HepG2 (cell line): ENCODE measurements around the gene ETS1.

Experiments
- EZH2 ChIP-seq: conservative IDR thresholded peaks from 2 replicates; pipeline ENCODE4 v1.6.1; 2012; ENCODE audit warnings: mild to moderate bottlenecking, low read depth, low read length, moderate library complexity
- KLF16 ChIP-seq, 2 experiments: sonication (generic) in 1 of 2; formaldehyde crosslinking in 1 of 2; IDR thresholded peaks; 2 replicates each; pipeline versions ENCODE4 v1.6.1 to v1.8.0; 2016 to 2023; ENCODE audit warnings: missing genetic modification reagents in 2 of 2, missing compliant biosample characterization in 1 of 2
- POLR2AphosphoS5 ChIP-seq: IDR thresholded peaks from 2 replicates; pipeline ENCODE4 v1.6.1; 2012; ENCODE audit warnings: low read depth, low read length
- PTBP1 ChIP-seq: fragments of 200-400 bp; formaldehyde crosslinking; IDR thresholded peaks from 2 replicates; pipeline ENCODE4 v1.6.1; 2018; ENCODE audit warnings: low read length, low read depth; ENCODE audit not compliant: poor library complexity, severe bottlenecking
- SAFB2 ChIP-seq: sonication (generic); formaldehyde crosslinking; IDR thresholded peaks from 2 replicates; pipeline ENCODE4 v1.5.1; 2020; ENCODE audit warnings: missing genetic modification reagents, low read depth, mild to moderate bottlenecking, borderline replicate concordance
- SMAD1 ChIP-seq: sonication (generic); formaldehyde crosslinking; IDR thresholded peaks from 2 replicates; pipeline ENCODE4 v1.4.0; 2020; ENCODE audit warnings: missing genetic modification reagents, low read depth, mild to moderate bottlenecking, borderline replicate concordance
- ZFP36L1 ChIP-seq: sonication (generic); formaldehyde crosslinking; IDR thresholded peaks from 2 replicates; pipeline ENCODE4 v1.8.0; 2022; ENCODE audit warnings: mild to moderate bottlenecking, missing genetic modification reagents, moderate library complexity
- ZNF629 ChIP-seq: sonication (generic); formaldehyde crosslinking; conservative IDR thresholded peaks from 2 replicates; pipeline ENCODE4 v1.5.0; 2020; ENCODE audit warnings: missing genetic modification reagents
- TF ChIP-seq, protein P1 (sequence below): sonication (generic); formaldehyde crosslinking; IDR thresholded peaks from 2 replicates; pipeline ENCODE4 v1.5.0; 2020; ENCODE audit warnings: mild to moderate bottlenecking, missing genetic modification reagents, moderate library complexity
- TF ChIP-seq, protein P2 (sequence below): sonication (generic); formaldehyde crosslinking; IDR thresholded peaks from 2 replicates; pipeline ENCODE4 v1.9.0; 2022; ENCODE audit warnings: missing genetic modification reagents, mild to moderate bottlenecking, borderline replicate concordance
- TF ChIP-seq, protein P3 (sequence below): IDR thresholded peaks from 2 replicates; pipeline ENCODE4 v1.6.1; 2012; ENCODE audit warnings: low read length, improper control_type of control experiment
- TF ChIP-seq, protein P4 (sequence below): sonication (generic); formaldehyde crosslinking; IDR thresholded peaks from 2 replicates; pipeline ENCODE4 v1.4.0; 2020; ENCODE audit warnings: missing genetic modification reagents

DNA sequence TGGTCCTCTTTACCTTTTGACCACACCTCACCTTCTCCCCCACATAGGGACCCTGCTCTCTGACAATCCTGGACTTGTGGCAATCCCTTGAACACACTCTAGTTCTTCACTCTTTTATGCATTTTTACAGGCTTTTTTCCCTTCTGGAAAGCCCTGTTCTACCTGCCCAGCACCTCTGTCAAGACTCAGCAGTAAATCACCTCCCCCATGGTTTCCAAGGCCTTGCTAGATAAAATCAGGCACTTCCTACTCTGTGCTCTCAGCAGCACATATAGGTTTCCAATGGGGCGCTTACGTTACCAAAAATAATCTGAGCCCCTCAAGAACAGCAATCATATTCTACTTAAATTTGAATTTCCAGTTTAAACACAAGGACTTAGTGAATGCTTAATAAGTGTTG, 53.9 kb downstream of the ETS1 start:
- TF ChIP-seq POLR2AphosphoS5: no peak
- TF ChIP-seq, protein P1, sequence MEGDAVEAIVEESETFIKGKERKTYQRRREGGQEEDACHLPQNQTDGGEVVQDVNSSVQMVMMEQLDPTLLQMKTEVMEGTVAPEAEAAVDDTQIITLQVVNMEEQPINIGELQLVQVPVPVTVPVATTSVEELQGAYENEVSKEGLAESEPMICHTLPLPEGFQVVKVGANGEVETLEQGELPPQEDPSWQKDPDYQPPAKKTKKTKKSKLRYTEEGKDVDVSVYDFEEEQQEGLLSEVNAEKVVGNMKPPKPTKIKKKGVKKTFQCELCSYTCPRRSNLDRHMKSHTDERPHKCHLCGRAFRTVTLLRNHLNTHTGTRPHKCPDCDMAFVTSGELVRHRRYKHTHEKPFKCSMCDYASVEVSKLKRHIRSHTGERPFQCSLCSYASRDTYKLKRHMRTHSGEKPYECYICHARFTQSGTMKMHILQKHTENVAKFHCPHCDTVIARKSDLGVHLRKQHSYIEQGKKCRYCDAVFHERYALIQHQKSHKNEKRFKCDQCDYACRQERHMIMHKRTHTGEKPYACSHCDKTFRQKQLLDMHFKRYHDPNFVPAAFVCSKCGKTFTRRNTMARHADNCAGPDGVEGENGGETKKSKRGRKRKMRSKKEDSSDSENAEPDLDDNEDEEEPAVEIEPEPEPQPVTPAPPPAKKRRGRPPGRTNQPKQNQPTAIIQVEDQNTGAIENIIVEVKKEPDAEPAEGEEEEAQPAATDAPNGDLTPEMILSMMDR (CRISPR knock-in tag): no peak
- no peak for TF ChIP-seq EZH2
- TF ChIP-seq, protein P2, sequence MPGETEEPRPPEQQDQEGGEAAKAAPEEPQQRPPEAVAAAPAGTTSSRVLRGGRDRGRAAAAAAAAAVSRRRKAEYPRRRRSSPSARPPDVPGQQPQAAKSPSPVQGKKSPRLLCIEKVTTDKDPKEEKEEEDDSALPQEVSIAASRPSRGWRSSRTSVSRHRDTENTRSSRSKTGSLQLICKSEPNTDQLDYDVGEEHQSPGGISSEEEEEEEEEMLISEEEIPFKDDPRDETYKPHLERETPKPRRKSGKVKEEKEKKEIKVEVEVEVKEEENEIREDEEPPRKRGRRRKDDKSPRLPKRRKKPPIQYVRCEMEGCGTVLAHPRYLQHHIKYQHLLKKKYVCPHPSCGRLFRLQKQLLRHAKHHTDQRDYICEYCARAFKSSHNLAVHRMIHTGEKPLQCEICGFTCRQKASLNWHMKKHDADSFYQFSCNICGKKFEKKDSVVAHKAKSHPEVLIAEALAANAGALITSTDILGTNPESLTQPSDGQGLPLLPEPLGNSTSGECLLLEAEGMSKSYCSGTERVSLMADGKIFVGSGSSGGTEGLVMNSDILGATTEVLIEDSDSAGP: no peak
- TF ChIP-seq ZFP36L1 (CRISPR knock-in tag): no peak
- TF ChIP-seq KLF16 (CRISPR knock-in tag; IDR thresholded peaks at IDR 0.05): no peak
- no peak for TF ChIP-seq PTBP1
- TF ChIP-seq, protein P3, sequence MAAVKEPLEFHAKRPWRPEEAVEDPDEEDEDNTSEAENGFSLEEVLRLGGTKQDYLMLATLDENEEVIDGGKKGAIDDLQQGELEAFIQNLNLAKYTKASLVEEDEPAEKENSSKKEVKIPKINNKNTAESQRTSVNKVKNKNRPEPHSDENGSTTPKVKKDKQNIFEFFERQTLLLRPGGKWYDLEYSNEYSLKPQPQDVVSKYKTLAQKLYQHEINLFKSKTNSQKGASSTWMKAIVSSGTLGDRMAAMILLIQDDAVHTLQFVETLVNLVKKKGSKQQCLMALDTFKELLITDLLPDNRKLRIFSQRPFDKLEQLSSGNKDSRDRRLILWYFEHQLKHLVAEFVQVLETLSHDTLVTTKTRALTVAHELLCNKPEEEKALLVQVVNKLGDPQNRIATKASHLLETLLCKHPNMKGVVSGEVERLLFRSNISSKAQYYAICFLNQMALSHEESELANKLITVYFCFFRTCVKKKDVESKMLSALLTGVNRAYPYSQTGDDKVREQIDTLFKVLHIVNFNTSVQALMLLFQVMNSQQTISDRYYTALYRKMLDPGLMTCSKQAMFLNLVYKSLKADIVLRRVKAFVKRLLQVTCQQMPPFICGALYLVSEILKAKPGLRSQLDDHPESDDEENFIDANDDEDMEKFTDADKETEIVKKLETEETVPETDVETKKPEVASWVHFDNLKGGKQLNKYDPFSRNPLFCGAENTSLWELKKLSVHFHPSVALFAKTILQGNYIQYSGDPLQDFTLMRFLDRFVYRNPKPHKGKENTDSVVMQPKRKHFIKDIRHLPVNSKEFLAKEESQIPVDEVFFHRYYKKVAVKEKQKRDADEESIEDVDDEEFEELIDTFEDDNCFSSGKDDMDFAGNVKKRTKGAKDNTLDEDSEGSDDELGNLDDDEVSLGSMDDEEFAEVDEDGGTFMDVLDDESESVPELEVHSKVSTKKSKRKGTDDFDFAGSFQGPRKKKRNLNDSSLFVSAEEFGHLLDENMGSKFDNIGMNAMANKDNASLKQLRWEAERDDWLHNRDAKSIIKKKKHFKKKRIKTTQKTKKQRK: no peak
- TF ChIP-seq, protein P4, sequence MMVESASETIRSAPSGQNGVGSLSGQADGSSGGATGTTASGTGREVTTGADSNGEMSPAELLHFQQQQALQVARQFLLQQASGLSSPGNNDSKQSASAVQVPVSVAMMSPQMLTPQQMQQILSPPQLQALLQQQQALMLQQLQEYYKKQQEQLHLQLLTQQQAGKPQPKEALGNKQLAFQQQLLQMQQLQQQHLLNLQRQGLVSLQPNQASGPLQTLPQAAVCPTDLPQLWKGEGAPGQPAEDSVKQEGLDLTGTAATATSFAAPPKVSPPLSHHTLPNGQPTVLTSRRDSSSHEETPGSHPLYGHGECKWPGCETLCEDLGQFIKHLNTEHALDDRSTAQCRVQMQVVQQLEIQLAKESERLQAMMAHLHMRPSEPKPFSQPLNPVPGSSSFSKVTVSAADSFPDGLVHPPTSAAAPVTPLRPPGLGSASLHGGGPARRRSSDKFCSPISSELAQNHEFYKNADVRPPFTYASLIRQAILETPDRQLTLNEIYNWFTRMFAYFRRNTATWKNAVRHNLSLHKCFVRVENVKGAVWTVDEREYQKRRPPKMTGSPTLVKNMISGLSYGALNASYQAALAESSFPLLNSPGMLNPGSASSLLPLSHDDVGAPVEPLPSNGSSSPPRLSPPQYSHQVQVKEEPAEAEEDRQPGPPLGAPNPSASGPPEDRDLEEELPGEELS (CRISPR knock-in tag): no peak
- TF ChIP-seq SAFB2 (CRISPR knock-in tag): no peak
- TF ChIP-seq SMAD1 (CRISPR knock-in tag): no peak
- no peak for TF ChIP-seq ZNF629 (CRISPR knock-in tag)
